ACHN (cell line): ENCODE results near the gene GPR146.

Source experiments
- DNase-seq: peaks from one replicate; pipeline ENCODE4 v3.0.0-alpha.2; 2015
- in situ Hi-C: cut with HindIII; loops from 2 replicates; pipeline ENCODE4 v1.10.0; 2017; ENCODE audit warnings: low sequenced_read_pairs, low pct_ligation_motif_present, low pct_unique_long_range_greater_than_20kb

GPR146 gene

GRCh38 chr7:1009747-1010146 lies 34.6 kb upstream of the GPR146 start:
- in situ Hi-C loops = no loop called here
- no peak for DNase-seq

DNA sequence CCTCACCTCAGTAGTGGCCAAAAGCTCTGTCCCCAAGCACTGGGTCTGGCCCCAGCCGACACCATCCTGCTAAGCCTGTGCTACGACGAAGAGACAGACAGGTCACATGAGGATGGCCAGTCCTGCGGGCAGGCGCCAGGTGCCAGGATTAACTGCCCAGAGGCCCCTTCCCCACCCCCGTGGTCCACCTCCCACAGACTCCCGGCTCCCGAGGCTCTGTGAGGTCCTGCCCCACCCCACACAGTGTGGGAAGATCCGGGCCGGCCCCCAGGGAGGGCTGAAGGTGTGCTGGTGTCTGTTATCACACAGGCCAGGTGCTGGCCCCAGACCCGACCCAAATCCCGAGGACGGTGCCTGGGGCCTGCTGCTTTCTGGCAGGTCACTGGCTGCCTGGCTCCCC lies 34.1 kb upstream of the GPR146 start:
- in situ Hi-C loops = no loop called here
- no peak for DNase-seq

- in situ Hi-C loops = no loop called here
Observed at GRCh38 chr7:1011297-1012003, 32.9 kb upstream of the GPR146 start.

DNA sequence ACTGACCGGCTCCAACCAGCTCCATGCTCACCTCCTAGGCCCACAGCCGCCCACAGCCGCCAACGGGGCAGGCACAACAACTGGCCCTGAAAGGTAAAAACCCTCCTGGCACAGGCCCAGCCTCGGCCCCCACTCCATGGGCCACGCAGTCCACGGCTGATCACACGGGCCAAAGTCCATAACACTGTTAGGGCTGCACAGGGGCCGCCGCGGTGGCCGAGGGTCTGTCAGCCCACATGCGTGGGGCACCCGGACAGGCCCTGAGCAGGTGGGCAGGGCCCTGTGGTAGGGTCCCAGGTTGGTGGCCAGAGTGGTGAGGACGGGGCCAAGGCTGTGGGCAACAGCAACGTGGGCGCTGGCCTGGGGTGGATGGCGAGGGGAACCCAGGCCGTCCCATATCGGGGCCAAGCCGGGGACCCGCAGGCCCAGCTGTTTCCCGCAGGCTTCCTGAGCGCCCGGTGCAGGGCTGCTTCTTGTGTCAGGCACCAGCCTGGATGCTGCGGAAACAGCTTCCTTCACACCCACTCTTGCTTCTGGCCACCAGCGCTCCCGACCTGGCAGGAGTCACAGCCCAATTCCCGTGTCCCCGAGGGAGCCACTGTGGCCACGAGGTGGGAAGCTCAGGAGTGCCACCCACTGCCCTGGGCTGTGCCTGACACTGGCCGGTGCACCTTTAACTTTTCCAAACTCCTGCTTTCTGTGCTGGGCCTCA lies 32.2 kb upstream of the GPR146 start:
- DNase-seq = no peak
- in situ Hi-C loops = no loop called here

More at GRCh38 chr7:1011297-1012003, 32.9 kb upstream of the GPR146 start:
- no peak for DNase-seq

DNA sequence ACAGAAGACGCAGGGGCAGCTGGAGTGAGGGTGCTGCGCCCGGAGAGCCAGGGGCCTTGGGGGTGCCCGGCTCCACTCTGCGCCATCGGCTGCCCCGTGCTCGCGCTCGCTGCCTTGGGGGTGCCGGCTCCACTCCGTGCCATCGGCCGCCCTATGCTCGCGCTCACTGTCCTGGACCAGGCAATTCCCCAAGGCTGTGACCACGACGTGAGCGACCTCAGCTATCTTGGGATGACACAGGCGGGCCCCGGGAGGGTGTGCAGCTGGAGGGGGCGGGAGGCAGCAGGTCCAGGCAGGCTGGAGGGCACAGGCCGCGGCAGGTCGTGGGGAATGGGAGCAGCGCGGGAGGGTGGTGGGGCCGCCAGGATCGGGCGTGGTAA lies 31.6 kb upstream of the GPR146 start:
- in situ Hi-C loops = no loop called here
- DNase-seq = no peak

- in situ Hi-C loops = no loop called here
- no peak for DNase-seq
Observed at GRCh38 chr7:1013581-1013980, 30.8 kb upstream of the GPR146 start.

DNA sequence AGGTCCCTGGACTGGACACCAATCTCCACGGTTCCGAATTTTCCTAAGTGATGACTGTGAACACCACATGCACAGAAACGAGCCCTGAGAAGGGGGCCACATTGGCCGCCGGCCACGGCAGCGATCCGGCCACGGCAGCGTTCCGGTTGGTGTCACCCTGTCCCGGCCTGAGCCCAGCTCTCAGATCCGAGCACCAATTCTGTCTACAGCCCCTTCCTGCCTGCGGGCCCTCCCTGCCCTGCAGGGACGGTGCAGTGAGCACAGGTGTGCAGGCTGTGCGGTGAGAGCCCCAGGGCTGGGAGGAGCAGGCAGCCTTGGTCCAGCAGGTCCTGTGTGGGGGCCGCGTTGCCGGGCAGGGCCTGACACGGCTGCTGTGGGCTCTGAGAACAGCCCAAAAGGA lies 29.7 kb upstream of the GPR146 start:
- in situ Hi-C loops = no loop called here

GRCh38 chr7:1015196-1016121 lies 28.9 kb upstream of the GPR146 start:
- in situ Hi-C loops = no loop called here
- DNase-seq = no peak

More for the DNA sequence above, 29.7 kb upstream of the GPR146 start:
- DNase-seq = no peak

GRCh38 chr7:1016577-1017531 lies 27.5 kb upstream of the GPR146 start:
- no peak for DNase-seq
- in situ Hi-C loops = no loop called here

DNA sequence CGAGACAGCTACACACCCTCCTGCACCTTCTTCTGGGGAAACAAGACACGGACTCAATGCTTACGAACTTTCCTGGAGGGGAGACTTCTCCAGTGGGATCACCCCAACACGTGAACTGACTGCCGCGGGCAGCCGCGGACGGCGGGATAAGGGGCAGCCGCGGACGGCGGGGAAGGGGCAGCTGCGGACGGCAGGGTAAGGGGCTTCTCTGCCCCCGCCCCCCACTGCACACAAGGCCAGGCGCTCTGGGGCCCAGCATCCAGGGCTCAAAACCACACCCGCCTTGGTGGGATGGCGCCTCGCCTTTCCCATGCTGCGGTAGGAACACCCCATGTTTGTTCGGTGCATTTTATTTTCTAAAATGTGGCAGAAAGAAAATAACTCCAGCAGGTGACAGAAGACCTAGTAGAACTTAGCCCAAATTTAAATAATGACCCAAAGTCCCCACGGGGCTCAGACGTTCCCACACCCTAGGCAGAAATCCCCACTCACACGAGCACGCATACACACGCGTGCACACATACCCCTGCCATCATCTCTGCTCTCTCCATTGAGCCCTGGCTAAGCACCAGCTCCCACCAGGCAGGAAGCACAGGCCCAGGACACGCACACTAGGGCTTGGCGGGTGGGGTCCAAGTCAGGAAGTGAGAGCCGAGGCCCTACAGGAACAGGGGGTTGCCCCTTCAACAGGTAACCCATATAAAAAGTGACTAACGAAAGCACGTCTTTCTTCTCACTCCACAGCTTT lies 26.6 kb upstream of the GPR146 start:
- DNase-seq = no peak
- in situ Hi-C loops = no loop called here

- in situ Hi-C loops = no loop called here
Observed at GRCh38 chr7:1018334-1018695, 26.0 kb upstream of the GPR146 start.

DNA sequence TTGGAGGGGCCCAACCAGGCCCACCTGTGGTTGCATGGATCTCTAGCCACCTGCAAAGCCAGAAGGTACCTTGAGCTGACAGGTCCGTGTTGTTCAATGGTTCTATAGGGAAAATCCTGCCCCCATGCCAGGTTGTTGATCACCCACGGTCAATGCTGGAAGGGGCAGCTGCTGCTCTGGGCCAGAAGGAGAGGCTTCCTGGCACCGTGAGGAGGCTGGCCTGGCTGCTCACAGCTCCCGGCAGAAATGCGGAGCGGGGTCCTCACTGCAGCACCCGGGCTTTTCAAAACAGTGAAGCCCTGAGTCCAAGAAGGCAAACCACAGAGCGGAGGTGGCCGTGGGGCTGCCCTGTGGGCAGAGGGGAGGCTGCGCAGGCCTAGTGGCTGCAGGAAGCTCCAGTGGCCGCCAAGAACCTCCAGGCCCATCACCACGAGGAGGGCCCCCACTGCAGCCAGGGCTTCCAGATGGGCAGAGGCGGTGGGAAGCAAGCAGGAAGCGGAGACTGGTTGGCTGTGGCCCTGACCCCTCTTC lies 25.0 kb upstream of the GPR146 start:
- no peak for DNase-seq
- in situ Hi-C loops = no loop called here

More at GRCh38 chr7:1018334-1018695, 26.0 kb upstream of the GPR146 start:
- no peak for DNase-seq

- DNase-seq = no peak
Observed at GRCh38 chr7:1019789-1020610, 24.3 kb upstream of the GPR146 start.

DNA sequence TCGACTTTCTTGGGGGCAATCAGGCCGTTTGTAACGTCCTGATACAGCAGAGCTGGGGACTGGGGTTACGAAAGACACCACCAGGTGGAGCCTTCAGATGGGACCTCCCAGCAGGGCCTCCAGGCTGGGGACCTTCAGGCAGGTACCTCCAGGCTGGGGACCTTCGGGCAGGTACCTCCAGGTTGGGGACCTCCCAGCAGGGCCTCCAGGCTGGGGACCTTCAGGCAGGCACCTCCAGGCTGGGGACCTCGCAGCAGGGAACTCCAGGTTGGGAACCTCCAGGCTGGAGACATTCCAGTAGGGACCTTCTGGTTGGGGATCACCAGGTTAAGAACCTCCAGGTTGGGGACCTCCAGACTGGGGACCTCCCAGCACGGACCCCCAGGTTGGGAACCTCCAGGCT lies 23.5 kb upstream of the GPR146 start:
- no peak for DNase-seq
- in situ Hi-C loops = no loop called here

More at GRCh38 chr7:1019789-1020610, 24.3 kb upstream of the GPR146 start:
- in situ Hi-C loops = no loop called here

- no peak for DNase-seq
- in situ Hi-C loops = no loop called here
Observed at GRCh38 chr7:1021366-1021765, 23.0 kb upstream of the GPR146 start.

GRCh38 chr7:1021931-1022330 lies 22.4 kb upstream of the GPR146 start:
- in situ Hi-C loops = no loop called here
- DNase-seq = no peak

DNA sequence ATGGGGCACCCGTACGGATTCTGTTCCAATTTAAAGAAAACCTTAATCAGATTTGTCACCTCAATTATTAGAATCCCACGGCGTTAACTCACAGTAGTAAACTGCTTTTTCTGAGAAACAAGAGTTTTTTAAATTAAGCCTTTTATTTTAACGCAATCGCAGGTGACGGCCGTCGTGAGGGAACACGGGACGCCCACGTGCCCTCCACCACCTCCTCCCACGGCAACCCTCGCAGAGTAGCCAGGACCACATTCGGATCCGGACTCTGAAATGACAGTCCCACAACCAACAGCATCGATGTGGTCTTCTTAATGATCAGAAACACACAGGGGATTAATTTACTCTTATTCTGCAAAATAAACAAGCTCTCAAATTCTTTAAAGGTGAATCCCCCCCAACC lies 22.0 kb upstream of the GPR146 start:
- in situ Hi-C loops = no loop called here
- no peak for DNase-seq
